ENCODE results near the gene SLC28A1.
"Not testable (repeated sequence)": the region's sequence is repeated elsewhere in the genome, so short reads cannot be mapped to it uniquely, and the experiment has no call there.

SLC28A1 gene

GRCh38 chr15:84874981-84875699 lies 9.3 kb upstream of the SLC28A1 start:
- no peak for TF ChIP-seq CTCF (IDR thresholded peaks at IDR 0.05; ENCODE audit: control insufficient read depth, insufficient read depth, low read depth, low read length, missing control alignments)
- no peak for DNase-seq (ENCODE audit: low read depth)
- no peak overlapping the region for H3K4me3 ChIP-seq (ENCODE audit: control insufficient read depth, low read depth, low read length)

GRCh38 chr15:84876269-84876668 lies 8.2 kb upstream of the SLC28A1 start:
- no peak for DNase-seq (ENCODE audit: low read depth)
- no peak for TF ChIP-seq CTCF (IDR thresholded peaks at IDR 0.05; ENCODE audit: control insufficient read depth, insufficient read depth, low read depth, low read length, missing control alignments)
- H3K4me3 ChIP-seq (ENCODE audit: control insufficient read depth, low read depth, low read length) = no peak overlapping the region

- not testable (repeated sequence) for DNase-seq (ENCODE audit: low read depth); H3K4me3 ChIP-seq (ENCODE audit: control insufficient read depth, low read depth, low read length)
Observed at GRCh38 chr15:84877701-84878100, 6.8 kb upstream of the SLC28A1 start.

- DNase-seq (ENCODE audit: low read depth) = peak; percentile 4
- no peak overlapping the region for H3K4me3 ChIP-seq (ENCODE audit: control insufficient read depth, low read depth, low read length)
- TF ChIP-seq CTCF (IDR thresholded peaks at IDR 0.05; ENCODE audit: control insufficient read depth, insufficient read depth, low read depth, low read length, missing control alignments) = peak; percentile 66
Observed at GRCh38 chr15:84878504-84878903, 6.0 kb upstream of the SLC28A1 start.

GRCh38 chr15:84879088-84879780 lies 5.2 kb upstream of the SLC28A1 start:
- no peak for DNase-seq (ENCODE audit: low read depth)
- H3K4me3 ChIP-seq (ENCODE audit: control insufficient read depth, low read depth, low read length) = no peak overlapping the region
- TF ChIP-seq CTCF (IDR thresholded peaks at IDR 0.05; ENCODE audit: control insufficient read depth, insufficient read depth, low read depth, low read length, missing control alignments) = no peak

- DNase-seq (ENCODE audit: low read depth) = no peak
- H3K4me3 ChIP-seq (ENCODE audit: control insufficient read depth, low read depth, low read length) = no peak overlapping the region
- no peak for TF ChIP-seq CTCF (IDR thresholded peaks at IDR 0.05; ENCODE audit: control insufficient read depth, insufficient read depth, low read depth, low read length, missing control alignments)
Observed at GRCh38 chr15:84880007-84880406, 4.5 kb upstream of the SLC28A1 start.

GRCh38 chr15:84880822-84881519 lies 3.5 kb upstream of the SLC28A1 start:
- no peak overlapping the region for H3K4me3 ChIP-seq (ENCODE audit: control insufficient read depth, low read depth, low read length)
- no peak for DNase-seq (ENCODE audit: low read depth)
- TF ChIP-seq CTCF (IDR thresholded peaks at IDR 0.05; ENCODE audit: control insufficient read depth, insufficient read depth, low read depth, low read length, missing control alignments) = no peak

Data from AG09309 (cell line).